ENCODE measurements around the gene DDX3X.

DDX3X gene

GRCh38 chrX:41326431-41326830, 7.5 kb upstream of the DDX3X start:
- no peak overlapping the region for H3K4me3 ChIP-seq (ENCODE audit: low read depth, low read length)
- in situ Hi-C loops (cut with HindIII; ENCODE audit: low sequenced_read_pairs) = no loop called here
- DNase-seq (ENCODE audit: low read depth) = no peak
- no peak for TF ChIP-seq CTCF (IDR thresholded peaks at IDR 0.05; ENCODE audit: low read depth, low read length, missing control alignments)

- TF ChIP-seq CTCF (IDR thresholded peaks at IDR 0.05; ENCODE audit: low read depth, low read length, missing control alignments) = no peak
- in situ Hi-C loops (cut with HindIII; ENCODE audit: low sequenced_read_pairs) = no loop called here
- DNase-seq (ENCODE audit: low read depth) = no peak
- no peak overlapping the region for H3K4me3 ChIP-seq (ENCODE audit: low read depth, low read length)
Observed at GRCh38 chrX:41327341-41327740, 6.6 kb upstream of the DDX3X start.

DNA sequence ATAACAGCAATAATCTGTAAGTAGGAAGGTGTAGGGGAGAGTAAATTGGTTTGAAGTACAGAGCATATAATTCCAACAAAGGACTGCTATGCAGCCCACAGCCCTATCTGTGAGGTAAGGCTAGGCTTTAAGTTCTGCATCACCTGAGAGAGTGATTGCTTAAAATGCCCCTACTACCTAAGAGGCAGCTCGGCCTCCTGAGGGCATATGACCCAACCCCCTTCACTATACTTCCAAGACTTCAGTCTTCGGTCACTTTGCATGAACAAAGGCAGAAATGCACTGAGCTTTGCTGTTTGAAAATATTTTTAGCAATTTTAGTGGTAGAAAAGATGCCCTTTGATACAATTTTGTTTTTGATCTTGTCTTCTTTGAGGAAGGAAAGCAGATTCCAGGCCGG, 4.9 kb upstream of the DDX3X start:
- in situ Hi-C loops (cut with HindIII; ENCODE audit: low sequenced_read_pairs) = no loop called here
- no peak for DNase-seq (ENCODE audit: low read depth)
- TF ChIP-seq CTCF (IDR thresholded peaks at IDR 0.05; ENCODE audit: low read depth, low read length, missing control alignments) = no peak
- H3K4me3 ChIP-seq (ENCODE audit: low read depth, low read length) = no peak overlapping the region

- TF ChIP-seq CTCF (IDR thresholded peaks at IDR 0.05; ENCODE audit: low read depth, low read length, missing control alignments) = no peak
- in situ Hi-C loops (cut with HindIII; ENCODE audit: low sequenced_read_pairs) = no loop called here
- H3K4me3 ChIP-seq (ENCODE audit: low read depth, low read length) = peak overlapping the region; percentile 92
- DNase-seq (ENCODE audit: low read depth) = no peak
Observed at GRCh38 chrX:41332005-41332404, 2.0 kb upstream of the DDX3X start.

GRCh38 chrX:41332408-41333002, 1.5 kb upstream of the DDX3X start:
- no peak for DNase-seq (ENCODE audit: low read depth)
- in situ Hi-C loops (cut with HindIII; ENCODE audit: low sequenced_read_pairs) = no loop called here

GRCh38 chrX:41333003-41333743, 789 bp upstream of the DDX3X start:
- in situ Hi-C loops (cut with HindIII; ENCODE audit: low sequenced_read_pairs) = no loop called here
- DNase-seq (ENCODE audit: low read depth) = peak; percentile 72
- H3K4me3 ChIP-seq (ENCODE audit: low read depth, low read length) = peak overlapping the region; percentile 92
- no peak for TF ChIP-seq CTCF (IDR thresholded peaks at IDR 0.05; ENCODE audit: low read depth, low read length, missing control alignments)

More at GRCh38 chrX:41332408-41333002, 1.5 kb upstream of the DDX3X start:
- peak overlapping the region; percentile 92 for H3K4me3 ChIP-seq (ENCODE audit: low read depth, low read length)
- no peak for TF ChIP-seq CTCF (IDR thresholded peaks at IDR 0.05; ENCODE audit: low read depth, low read length, missing control alignments)

All from astrocyte of the cerebellum (primary cell).